Mesendoderm (in vitro differentiated cells): ENCODE data around the gene PTPN9.
"Not testable (repeated sequence)": the region's sequence is repeated elsewhere in the genome, so short reads cannot be mapped to it uniquely, and the experiment has no call there.

Experiments
- DNase-seq: peaks from one replicate; pipeline ENCODE4 v3.0.0; 2013
- H2AK5ac ChIP-seq: 2 replicates; pipeline ENCODE4 v1.6.1; 2013; ENCODE audit warnings: low read length, inconsistent platforms
- H2BK120ac ChIP-seq: 2 replicates; pipeline ENCODE4 v1.6.1; 2013; ENCODE audit warnings: low read depth, mild to moderate bottlenecking, low read length, moderate library complexity, mixed read lengths
- H2BK15ac ChIP-seq: replicated peaks from 2 replicates; pipeline ENCODE4 v1.6.1; 2013; ENCODE audit warnings: low read depth, mild to moderate bottlenecking, moderate library complexity
- H2BK5ac ChIP-seq: 2 replicates; pipeline ENCODE4 v1.6.1; 2013; ENCODE audit warnings: low read length, inconsistent platforms
- H3K18ac ChIP-seq: 2 replicates; pipeline ENCODE4 v1.6.1; 2013; ENCODE audit warnings: mild to moderate bottlenecking, low read length, mixed read lengths
- H3K23ac ChIP-seq: one replicate; pipeline ENCODE4 v1.6.1; 2013; ENCODE audit warnings: low read length
- H3K27ac ChIP-seq: 2 replicates; pipeline ENCODE4 v1.5.1; 2013; ENCODE audit warnings: low read depth, mild to moderate bottlenecking, inconsistent platforms, low read length, moderate library complexity
- H3K27me3 ChIP-seq: 2 replicates; pipeline ENCODE4 v1.6.1; 2013; ENCODE audit warnings: low read length, control low read depth, mild to moderate bottlenecking, inconsistent platforms; ENCODE audit not compliant: insufficient read depth, poor library complexity
- H3K36me3 ChIP-seq: 2 replicates; pipeline ENCODE4 v1.6.1; 2013; ENCODE audit warnings: low read length, inconsistent platforms; ENCODE audit not compliant: control insufficient read depth, insufficient read depth
- H3K4ac ChIP-seq: one replicate; pipeline ENCODE4 v1.6.1; 2013; ENCODE audit warnings: low read depth, mild to moderate bottlenecking, low read length, moderate library complexity
- H3K4me1 ChIP-seq: 2 replicates; pipeline ENCODE4 v1.6.1; 2013; ENCODE audit warnings: low read depth, low read length, inconsistent platforms; ENCODE audit not compliant: control insufficient read depth
- H3K4me2 ChIP-seq: 2 replicates; pipeline ENCODE4 v1.6.1; 2013; ENCODE audit warnings: low read length
- H3K4me3 ChIP-seq: 2 replicates; pipeline ENCODE4 v1.5.1; 2013; ENCODE audit warnings: mild to moderate bottlenecking, low read length
- H3K56ac ChIP-seq: one replicate; pipeline ENCODE4 v1.6.1; 2013; ENCODE audit warnings: low read length
- H3K79me1 ChIP-seq: 2 replicates; pipeline ENCODE4 v1.6.1; 2013; ENCODE audit warnings: low read length, inconsistent platforms
- H3K79me2 ChIP-seq: 2 replicates; pipeline ENCODE4 v1.6.1; 2013; ENCODE audit warnings: mild to moderate bottlenecking, low read length; ENCODE audit not compliant: control insufficient read depth, insufficient read depth
- H3K9ac ChIP-seq: 2 replicates; pipeline ENCODE4 v1.6.1; 2013; ENCODE audit warnings: low read length, inconsistent platforms
- H4K5ac ChIP-seq: one replicate; pipeline ENCODE4 v1.6.1; 2013; ENCODE audit warnings: low read length
- H4K8ac ChIP-seq: one replicate; pipeline ENCODE4 v1.6.1; 2013; ENCODE audit warnings: low read depth, mild to moderate bottlenecking, control low read depth, low read length, moderate library complexity
- WGBS: extraction: QIAGEN DNeasy Blood & Tissue Kit; methylation state at CpG from one replicate; pipeline ENCODE4 v1.1.7; 2013; ENCODE audit warnings: low lambda C conversion rate, missing lambda C conversion rate; ENCODE audit not compliant: insufficient coverage; ENCODE audit errors: extremely low coverage; 5-methylcytosine and 5-hydroxymethylcytosine counted together

The PTPN9 gene

DNA sequence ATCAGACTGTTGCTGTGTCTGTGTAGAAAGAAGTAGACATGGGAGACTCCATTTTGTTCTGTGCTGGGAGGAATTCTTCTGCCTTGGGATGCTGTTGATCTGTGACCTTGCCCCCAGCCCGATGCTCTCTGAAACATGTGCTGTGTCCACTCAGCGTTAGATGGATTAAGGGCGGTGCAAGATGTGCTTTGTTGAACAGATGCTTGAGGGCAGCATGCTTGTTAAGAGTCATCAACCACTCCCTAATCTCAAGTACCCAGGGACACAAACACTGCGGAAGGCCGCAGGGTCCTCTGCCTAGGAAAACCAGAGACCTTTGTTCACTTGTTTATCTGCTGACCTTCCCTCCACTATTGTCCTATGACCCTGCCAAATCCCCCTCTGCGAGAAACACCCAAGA lies 19.8 kb downstream of the PTPN9 start:
- H3K56ac ChIP-seq, H2BK120ac ChIP-seq, H2BK5ac ChIP-seq, H2BK15ac ChIP-seq, H4K8ac ChIP-seq, H3K4me3 ChIP-seq, DNase-seq, H3K36me3 ChIP-seq, H3K9ac ChIP-seq, H3K27me3 ChIP-seq, H3K18ac ChIP-seq, H3K23ac ChIP-seq, H3K4ac ChIP-seq, H3K4me2 ChIP-seq, H3K4me1 ChIP-seq, H2AK5ac ChIP-seq, H3K27ac ChIP-seq, H4K5ac ChIP-seq: not testable (repeated sequence)
- no CpG with 5 or more reads among the region's 6 CpGs for WGBS
- Histone ChIP-seq H3K79me2 (peaks cover 28% of the 10 kb centered on the region), H3K79me1 (peaks cover 12% of the 10 kb centered on the region)

DNA sequence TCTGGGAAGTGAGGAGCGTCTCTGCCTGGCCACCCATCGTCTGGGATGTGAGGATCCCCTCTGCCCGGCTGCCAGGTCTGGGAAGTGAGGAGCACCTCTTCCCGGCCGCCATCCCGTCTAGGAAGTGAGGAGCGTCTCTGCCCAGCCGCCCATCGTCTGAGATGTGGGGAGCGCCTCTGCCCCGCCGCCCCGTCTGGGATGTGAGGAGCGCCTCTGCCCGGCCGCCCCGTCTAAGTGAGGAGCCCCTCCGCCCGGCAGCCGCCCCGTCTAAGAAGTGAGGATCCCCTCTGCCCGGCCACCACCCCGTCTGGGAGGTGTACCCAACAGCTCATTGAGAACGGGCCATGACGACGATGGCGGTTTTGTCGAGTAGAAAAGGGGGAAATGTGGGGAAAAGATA lies 20.2 kb downstream of the PTPN9 start:
- not testable (repeated sequence) for DNase-seq, H3K27me3 ChIP-seq, H2BK5ac ChIP-seq, H3K4ac ChIP-seq, H3K18ac ChIP-seq, H4K5ac ChIP-seq, H2BK15ac ChIP-seq, H3K23ac ChIP-seq, H3K9ac ChIP-seq, H3K4me3 ChIP-seq, H4K8ac ChIP-seq, H2AK5ac ChIP-seq, H3K4me2 ChIP-seq, H2BK120ac ChIP-seq, H3K27ac ChIP-seq, H3K4me1 ChIP-seq, H3K56ac ChIP-seq, H3K36me3 ChIP-seq
- Histone ChIP-seq H3K79me2 (peaks cover 27% of the 10 kb centered on the region), H3K79me1 (peaks cover 12% of the 10 kb centered on the region)
- WGBS = no CpG with 5 or more reads among the region's 28 CpGs

DNA sequence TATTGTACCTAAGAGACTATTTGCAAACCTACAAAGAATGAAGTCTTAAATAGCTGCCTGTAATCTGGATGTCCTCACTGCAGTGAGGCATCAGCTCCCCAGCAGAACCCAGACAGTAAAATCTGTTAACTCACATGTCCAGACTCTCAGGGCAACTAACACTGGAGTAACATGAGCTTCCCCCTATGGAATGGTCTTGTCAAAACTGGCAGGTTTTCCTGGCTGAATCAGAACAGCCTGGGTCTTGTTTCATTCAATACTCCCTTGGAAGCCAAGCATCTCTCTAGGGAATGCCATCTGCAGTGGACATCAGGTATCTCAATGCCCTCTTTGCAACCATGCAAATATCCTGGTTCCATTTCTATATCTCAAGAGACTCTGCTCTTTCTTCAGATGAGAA lies 24.4 kb downstream of the PTPN9 start:
- H3K27ac ChIP-seq = no peak overlapping the region
- no peak overlapping the region for H4K8ac ChIP-seq
- no peak overlapping the region for H3K56ac ChIP-seq
- no peak overlapping the region for H3K9ac ChIP-seq
- H3K4me2 ChIP-seq = no peak overlapping the region
- no peak overlapping the region for H3K4me3 ChIP-seq
- no peaks in the 10 kb centered on the region for H3K36me3 ChIP-seq
- DNase-seq = no peak
- H3K4me1 ChIP-seq = no peaks in the 10 kb centered on the region
- H2BK5ac ChIP-seq = no peak overlapping the region
- peaks cover 17% of the 10 kb centered on the region for H3K79me1 ChIP-seq
- peaks cover 32% of the 10 kb centered on the region for H3K79me2 ChIP-seq
- H3K18ac ChIP-seq = no peak overlapping the region
- H2BK120ac ChIP-seq = no peak overlapping the region
- no peak overlapping the region for H3K4ac ChIP-seq
- no peak overlapping the region for H2BK15ac ChIP-seq
- no peak overlapping the region for H4K5ac ChIP-seq
- no peak overlapping the region for H3K23ac ChIP-seq
- no peak overlapping the region for H2AK5ac ChIP-seq
- H3K27me3 ChIP-seq = no peaks in the 10 kb centered on the region

DNA sequence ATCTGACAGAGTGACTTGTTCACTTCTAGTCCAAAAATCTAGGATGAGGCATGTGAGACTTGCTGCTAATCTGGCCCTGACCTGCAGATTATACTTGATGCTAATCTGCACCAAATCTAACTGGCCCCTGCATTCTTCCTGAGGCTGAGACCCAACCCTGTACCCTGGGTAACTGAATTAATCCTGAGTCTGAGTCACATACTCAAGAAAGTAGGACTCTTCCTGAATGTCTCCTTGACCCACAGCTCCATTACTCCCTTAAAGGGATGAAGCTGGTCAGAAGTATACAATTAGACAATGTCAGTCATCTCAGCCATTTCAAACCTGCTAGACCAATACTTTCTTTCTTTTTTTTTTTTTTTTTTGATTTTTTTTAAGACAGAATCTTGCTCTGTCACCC lies 25.5 kb downstream of the PTPN9 start:
- Histone ChIP-seq H3K4me1 (no peaks in the 10 kb centered on the region), H3K79me2 (peaks cover 40% of the 10 kb centered on the region), H4K8ac (no peak overlapping the region), H3K36me3 (no peaks in the 10 kb centered on the region), H2BK5ac (no peak overlapping the region), H3K27me3 (no peaks in the 10 kb centered on the region), H3K9ac (no peak overlapping the region), H3K4ac (no peak overlapping the region), H3K18ac (no peak overlapping the region), H4K5ac (no peak overlapping the region), H2BK120ac (no peak overlapping the region), H3K27ac (no peak overlapping the region), H2AK5ac (no peak overlapping the region), H3K4me2 (no peak overlapping the region), H2BK15ac (no peak overlapping the region), H3K23ac (no peak overlapping the region), H3K79me1 (peaks cover 19% of the 10 kb centered on the region), H3K4me3 (no peak overlapping the region), H3K56ac (no peak overlapping the region)
- DNase-seq = no peak

DNA sequence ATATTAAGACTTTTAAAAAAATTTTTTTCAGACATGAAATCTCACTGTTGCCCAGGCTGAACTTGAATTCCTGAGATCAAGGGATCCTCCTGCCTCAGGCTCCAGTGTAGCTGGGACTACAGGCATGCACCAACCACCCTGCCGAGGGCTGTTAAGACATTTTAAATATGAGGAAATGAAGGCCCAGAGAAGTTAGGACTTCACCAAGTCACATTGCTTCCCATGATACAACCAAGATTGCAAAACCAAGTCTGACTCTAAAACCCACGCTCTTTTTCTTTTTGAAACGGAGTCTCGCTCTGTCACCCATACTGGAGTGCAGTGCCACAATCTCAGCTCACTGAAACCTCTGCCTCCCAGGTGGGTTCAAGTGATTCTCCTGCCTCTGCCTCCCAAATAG lies 28.0 kb downstream of the PTPN9 start:
- no peak overlapping the region for H2AK5ac ChIP-seq
- no peaks in the 10 kb centered on the region for H3K36me3 ChIP-seq
- no CpG with 5 or more reads among the region's 4 CpGs for WGBS
- no peak overlapping the region for H3K4me3 ChIP-seq
- peaks cover 45% of the 10 kb centered on the region for H3K79me2 ChIP-seq
- H3K56ac ChIP-seq = no peak overlapping the region
- peaks cover 15% of the 10 kb centered on the region for H3K79me1 ChIP-seq
- H3K18ac ChIP-seq = no peak overlapping the region
- H3K27me3 ChIP-seq = no peaks in the 10 kb centered on the region
- H3K9ac ChIP-seq = no peak overlapping the region
- H3K4ac ChIP-seq = no peak overlapping the region
- no peak overlapping the region for H2BK15ac ChIP-seq
- H4K8ac ChIP-seq = no peak overlapping the region
- no peak overlapping the region for H2BK5ac ChIP-seq
- no peak overlapping the region for H2BK120ac ChIP-seq
- H3K4me1 ChIP-seq = no peaks in the 10 kb centered on the region
- H3K23ac ChIP-seq = no peak overlapping the region
- H3K27ac ChIP-seq = no peak overlapping the region
- H4K5ac ChIP-seq = no peak overlapping the region
- no peak for DNase-seq
- no peak overlapping the region for H3K4me2 ChIP-seq

DNA sequence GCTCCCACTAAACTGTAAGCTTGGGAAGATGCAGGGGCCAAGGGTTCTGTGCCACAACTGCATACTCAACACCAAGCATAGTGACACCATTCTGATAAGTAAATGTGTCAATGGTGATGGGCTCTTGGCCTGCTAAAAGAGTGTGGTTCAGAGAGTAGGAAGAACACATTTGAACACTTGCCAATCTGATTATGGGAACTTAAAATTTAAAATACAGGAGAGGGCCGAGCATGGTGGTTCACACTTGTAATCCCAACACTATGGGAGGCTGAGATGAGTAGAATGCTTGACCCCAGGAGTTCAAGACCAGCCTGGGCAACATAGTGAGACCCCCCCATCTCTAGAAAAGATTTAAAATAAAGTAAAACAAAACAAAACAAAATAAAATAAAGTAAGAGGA lies 34.1 kb downstream of the PTPN9 start:
- H3K9ac ChIP-seq = no peak overlapping the region
- no peak overlapping the region for H4K5ac ChIP-seq
- no peak overlapping the region for H4K8ac ChIP-seq
- peaks cover 45% of the 10 kb centered on the region for H3K79me2 ChIP-seq
- H2BK15ac ChIP-seq = no peak overlapping the region
- no peaks in the 10 kb centered on the region for H3K36me3 ChIP-seq
- H3K4me1 ChIP-seq = no peaks in the 10 kb centered on the region
- H2BK120ac ChIP-seq = no peak overlapping the region
- DNase-seq = no peak
- no peak overlapping the region for H2BK5ac ChIP-seq
- WGBS = no CpG with 5 or more reads among the region's 1 CpG
- no peak overlapping the region for H3K27ac ChIP-seq
- H3K4ac ChIP-seq = no peak overlapping the region
- H3K27me3 ChIP-seq = no peaks in the 10 kb centered on the region
- no peak overlapping the region for H3K56ac ChIP-seq
- H3K4me2 ChIP-seq = no peak overlapping the region
- no peak overlapping the region for H3K23ac ChIP-seq
- H3K79me1 ChIP-seq = peaks cover 11% of the 10 kb centered on the region
- H3K4me3 ChIP-seq = no peak overlapping the region
- H3K18ac ChIP-seq = no peak overlapping the region
- no peak overlapping the region for H2AK5ac ChIP-seq
